ENCODE measurements around the gene ATP8B4. TPM values are rescaled to one million over a fixed set of nuclear protein-coding genes. Genes with fewer than 3 reads are reported as not detected.

ATP8B4 gene
- total RNA-seq, 4 donors from 2014 or later, result 34.9 to 124 (median 78.8) TPM

GRCh38 chr15:50044406-50044805, 74.6 kb downstream of the ATP8B4 start:
- no peak overlapping the region for H3K4me3 ChIP-seq
- no peaks in the 10 kb centered on the region for H3K4me1 ChIP-seq
- intact Hi-C loops (cut with DNase I; ENCODE audit: low total_unique reads), result no loop called here
- TF ChIP-seq POLR2A (IDR thresholded peaks at IDR 0.05) (no peak), CTCF (IDR thresholded peaks at IDR 0.05) (no peak)
- peaks cover 0 to 9% of the 10 kb centered on the region in 2 donors for H3K9me3 ChIP-seq
- DNase-seq, result no peak
- no peak overlapping the region for H3K27ac ChIP-seq
- no peaks in the 10 kb centered on the region for H3K36me3 ChIP-seq
- no peaks in the 10 kb centered on the region for H3K27me3 ChIP-seq

- no peaks in the 10 kb centered on the region for H3K27me3 ChIP-seq
- H3K4me1 ChIP-seq, result no peaks in the 10 kb centered on the region
- H3K9me3 ChIP-seq, result peaks cover 0 to 9% of the 10 kb centered on the region in 2 donors
- DNase-seq, result no peak
- no peak overlapping the region for H3K4me3 ChIP-seq
- H3K27ac ChIP-seq, result no peak overlapping the region
- TF ChIP-seq POLR2A (IDR thresholded peaks at IDR 0.05) (no peak), CTCF (IDR thresholded peaks at IDR 0.05) (no peak)
- H3K36me3 ChIP-seq, result no peaks in the 10 kb centered on the region
- intact Hi-C loops (cut with DNase I; ENCODE audit: low total_unique reads), result no loop called here
These were observed 76.3 kb downstream of the ATP8B4 start for GRCh38 chr15:50042775-50043174.

GRCh38 chr15:50030456-50030855, 88.6 kb downstream of the ATP8B4 start:
- no peak for DNase-seq
- no peaks in the 10 kb centered on the region for H3K9me3 ChIP-seq
- intact Hi-C loops (cut with DNase I; ENCODE audit: low total_unique reads), result no loop called here

GRCh38 chr15:50028326-50028725, 90.7 kb downstream of the ATP8B4 start:
- Histone ChIP-seq H3K4me3 (no peak overlapping the region), H3K4me1 (no peaks in the 10 kb centered on the region), H3K9me3 (no peaks in the 10 kb centered on the region), H3K27me3 (no peaks in the 10 kb centered on the region), H3K27ac (no peak overlapping the region), H3K36me3 (no peaks in the 10 kb centered on the region)
- intact Hi-C loops (cut with DNase I; ENCODE audit: low total_unique reads), result no loop called here
- TF ChIP-seq CTCF (IDR thresholded peaks at IDR 0.05), result no peak
- no peak for TF ChIP-seq POLR2A (IDR thresholded peaks at IDR 0.05)
- DNase-seq, result no peak

More at GRCh38 chr15:50030456-50030855, 88.6 kb downstream of the ATP8B4 start:
- Histone ChIP-seq H3K4me1 (no peaks in the 10 kb centered on the region), H3K36me3 (no peaks in the 10 kb centered on the region), H3K27ac (no peak overlapping the region), H3K27me3 (no peaks in the 10 kb centered on the region), H3K4me3 (no peak overlapping the region)
- TF ChIP-seq CTCF (IDR thresholded peaks at IDR 0.05) (no peak), POLR2A (IDR thresholded peaks at IDR 0.05) (no peak)

- H3K27ac ChIP-seq, result peak overlapping the region; percentile 45 to 67
- no peaks in the 10 kb centered on the region for H3K4me1 ChIP-seq
- TF ChIP-seq POLR2A (IDR thresholded peaks at IDR 0.05) (no peak), CTCF (IDR thresholded peaks at IDR 0.05) (no peak)
- no peaks in the 10 kb centered on the region for H3K27me3 ChIP-seq
- H3K4me3 ChIP-seq, result no peak overlapping the region
- no peaks in the 10 kb centered on the region for H3K36me3 ChIP-seq
- DNase-seq, result peak in 1 of 2 donors; percentile 29
- intact Hi-C loops (cut with DNase I; ENCODE audit: low total_unique reads), result no loop called here
- H3K9me3 ChIP-seq, result no peaks in the 10 kb centered on the region
These were observed 94.8 kb downstream of the ATP8B4 start for GRCh38 chr15:50024281-50024680.

All from uterus (tissue), 4 donors.